ENCODE results near the gene STARD4.

DNA sequence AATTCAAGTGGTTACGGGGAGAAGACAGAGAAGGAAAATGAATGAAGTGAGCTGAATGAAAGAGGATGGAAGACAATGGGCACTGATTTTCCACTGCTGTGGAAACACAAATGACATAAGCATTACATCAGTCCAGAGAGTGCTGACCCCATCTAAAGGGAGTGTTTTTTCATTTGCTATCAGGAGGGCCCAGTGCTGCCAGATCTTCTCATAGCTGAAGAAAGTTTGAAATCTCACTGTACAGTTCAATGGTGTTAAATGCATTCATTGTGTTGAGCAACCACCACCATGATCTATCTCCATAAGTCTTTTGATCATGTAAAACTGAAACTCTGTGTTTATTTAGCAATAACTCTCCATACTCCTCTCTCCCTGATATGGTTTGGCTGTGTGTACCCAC, 41.5 kb upstream of the STARD4 start:
- TF ChIP-seq, protein P1, sequence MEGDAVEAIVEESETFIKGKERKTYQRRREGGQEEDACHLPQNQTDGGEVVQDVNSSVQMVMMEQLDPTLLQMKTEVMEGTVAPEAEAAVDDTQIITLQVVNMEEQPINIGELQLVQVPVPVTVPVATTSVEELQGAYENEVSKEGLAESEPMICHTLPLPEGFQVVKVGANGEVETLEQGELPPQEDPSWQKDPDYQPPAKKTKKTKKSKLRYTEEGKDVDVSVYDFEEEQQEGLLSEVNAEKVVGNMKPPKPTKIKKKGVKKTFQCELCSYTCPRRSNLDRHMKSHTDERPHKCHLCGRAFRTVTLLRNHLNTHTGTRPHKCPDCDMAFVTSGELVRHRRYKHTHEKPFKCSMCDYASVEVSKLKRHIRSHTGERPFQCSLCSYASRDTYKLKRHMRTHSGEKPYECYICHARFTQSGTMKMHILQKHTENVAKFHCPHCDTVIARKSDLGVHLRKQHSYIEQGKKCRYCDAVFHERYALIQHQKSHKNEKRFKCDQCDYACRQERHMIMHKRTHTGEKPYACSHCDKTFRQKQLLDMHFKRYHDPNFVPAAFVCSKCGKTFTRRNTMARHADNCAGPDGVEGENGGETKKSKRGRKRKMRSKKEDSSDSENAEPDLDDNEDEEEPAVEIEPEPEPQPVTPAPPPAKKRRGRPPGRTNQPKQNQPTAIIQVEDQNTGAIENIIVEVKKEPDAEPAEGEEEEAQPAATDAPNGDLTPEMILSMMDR (IDR thresholded peaks at IDR 0.05): no peak
- no peak for TF ChIP-seq POLR2AphosphoS5 (IDR thresholded peaks at IDR 0.05)
